Astrocyte of the cerebellum (primary cell): ENCODE measurements around the gene EIF2A.
"Not testable (repeated sequence)": the region's sequence is repeated elsewhere in the genome, so short reads cannot be mapped to it uniquely, and the experiment has no call there.

Experiments used
- DNase-seq: peaks from one replicate; pipeline ENCODE4 v3.0.0-alpha.2; 2011; ENCODE audit warnings: low read depth
- H3K4me3 ChIP-seq: 2 replicates; pipeline ENCODE4 v1.5.1; 2011; ENCODE audit warnings: mild to moderate bottlenecking, low read depth, low read length, moderate library complexity
- CTCF ChIP-seq: IDR thresholded peaks from 2 replicates; pipeline ENCODE4 v1.5.1; 2012; ENCODE audit warnings: low read length, low read depth, moderate library complexity, mild to moderate bottlenecking; ENCODE audit errors: missing control alignments
- in situ Hi-C: cut with HindIII; loops from 2 replicates; pipeline ENCODE4 v1.10.0; 2017; ENCODE audit warnings: low sequenced_read_pairs

The EIF2A gene

GRCh38 chr3:150612494-150612893 lies 65.9 kb downstream of the EIF2A start:
- in situ Hi-C loops = no loop called here
- TF ChIP-seq CTCF = no peak
- no peak overlapping the region for H3K4me3 ChIP-seq
- no peak for DNase-seq

GRCh38 chr3:150613034-150613433 lies 66.4 kb downstream of the EIF2A start:
- H3K4me3 ChIP-seq = no peak overlapping the region
- no peak for TF ChIP-seq CTCF
- DNase-seq = no peak
- in situ Hi-C loops = no loop called here

GRCh38 chr3:150613709-150614480 lies 67.3 kb downstream of the EIF2A start:
- in situ Hi-C loops = no loop called here
- no peak for TF ChIP-seq CTCF
- DNase-seq = no peak
- no peak overlapping the region for H3K4me3 ChIP-seq

GRCh38 chr3:150620002-150620689 lies 73.6 kb downstream of the EIF2A start:
- H3K4me3 ChIP-seq = no peak overlapping the region
- no peak for DNase-seq
- TF ChIP-seq CTCF = no peak
- in situ Hi-C loops = no loop called here

- not testable (repeated sequence) for DNase-seq
Measured at GRCh38 chr3:150622955-150623354, 76.4 kb downstream of the EIF2A start.

GRCh38 chr3:150623945-150624344 lies 77.4 kb downstream of the EIF2A start:
- no peak overlapping the region for H3K4me3 ChIP-seq
- TF ChIP-seq CTCF = no peak
- in situ Hi-C loops = no loop called here
- DNase-seq = no peak

More at GRCh38 chr3:150622955-150623354, 76.4 kb downstream of the EIF2A start:
- H3K4me3 ChIP-seq, in situ Hi-C loops: not testable (repeated sequence)
